Thoracic aorta (tissue), 2 donors: ENCODE data around the gene ELP5. TPM values are rescaled to one million over a fixed set of nuclear protein-coding genes. Genes with fewer than 3 reads are reported as not detected.

Source experiments
- ATAC-seq: fragments of 150-250 bp; one replicate; pipeline ENCODE4 v1.8.0; 2017; ENCODE audit warnings: low read depth; ENCODE audit not compliant: insufficient number of reproducible peaks, low FRiP score
- DNase-seq: peaks from one replicate; pipeline ENCODE4 v3.0.0-alpha.2; 2020; ENCODE audit warnings: low spot score
- H3K27ac ChIP-seq, 2 donors: fragments of 200-600 bp; sonication (generic); 1 replicate in 1 of 2; 2 replicates in 1 of 2; pipeline ENCODE4 v1.5.1; 2016; ENCODE audit warnings: mild to moderate bottlenecking in 2 of 2, moderate library complexity in 2 of 2
- H3K27me3 ChIP-seq: fragments of 200-600 bp; sonication (generic); replicated peaks from 2 replicates; pipeline ENCODE4 v1.6.0; 2016; ENCODE audit warnings: mild to moderate bottlenecking; ENCODE audit not compliant: insufficient read depth
- H3K36me3 ChIP-seq: fragments of 200-600 bp; sonication (generic); one replicate; pipeline ENCODE4 v1.5.1; 2016
- H3K4me1 ChIP-seq, 2 donors: fragments of 200-600 bp; sonication (generic); 1 replicate in 1 of 2; 2 replicates in 1 of 2; pipeline versions ENCODE4 v1.5.1 to v1.6.0; 2016; ENCODE audit warnings: low read depth in 2 of 2, mild to moderate bottlenecking in 1 of 2; ENCODE audit not compliant: control insufficient read depth in 1 of 2
- H3K4me3 ChIP-seq: fragments of 200-600 bp; sonication (generic); 2 replicates; pipeline ENCODE4 v1.5.1; 2016; ENCODE audit warnings: mild to moderate bottlenecking
- H3K9me3 ChIP-seq: fragments of 200-600 bp; sonication (generic); 2 replicates; pipeline ENCODE4 v1.5.1; 2016
- total RNA-seq, 2 donors: library from RNA; depleted of rRNA; stranded (reverse); fragments of >200 nt; gene quantifications; one replicate each; pipeline versions ENCODE4 v1.1.0 to v1.2.3, GENCODE V29; 2016
- TF ChIP-seq, protein P1 (sequence below): fragments of 200-600 bp; sonication (generic); IDR thresholded peaks from one replicate; pipeline ENCODE4 v1.5.1; 2019; ENCODE audit warnings: antibody characterized with exemption

The ELP5 gene
- total RNA-seq, 2 donors from 2014 or later: 15.8 to 19.0 TPM

GRCh38 chr17:7249830-7250229, 2.2 kb upstream of the ELP5 start:
- peaks cover 16% of the 10 kb centered on the region for H3K36me3 ChIP-seq
- H3K27me3 ChIP-seq: no peaks in the 10 kb centered on the region
- DNase-seq (no peak), ATAC-seq (no peak)
- no peaks in the 10 kb centered on the region for H3K9me3 ChIP-seq
- H3K4me1 ChIP-seq: peaks cover 18 to 36% of the 10 kb centered on the region in 2 donors
- peak overlapping the region; percentile 98 for H3K4me3 ChIP-seq
- no peak overlapping the region for H3K27ac ChIP-seq
- TF ChIP-seq, protein P1, sequence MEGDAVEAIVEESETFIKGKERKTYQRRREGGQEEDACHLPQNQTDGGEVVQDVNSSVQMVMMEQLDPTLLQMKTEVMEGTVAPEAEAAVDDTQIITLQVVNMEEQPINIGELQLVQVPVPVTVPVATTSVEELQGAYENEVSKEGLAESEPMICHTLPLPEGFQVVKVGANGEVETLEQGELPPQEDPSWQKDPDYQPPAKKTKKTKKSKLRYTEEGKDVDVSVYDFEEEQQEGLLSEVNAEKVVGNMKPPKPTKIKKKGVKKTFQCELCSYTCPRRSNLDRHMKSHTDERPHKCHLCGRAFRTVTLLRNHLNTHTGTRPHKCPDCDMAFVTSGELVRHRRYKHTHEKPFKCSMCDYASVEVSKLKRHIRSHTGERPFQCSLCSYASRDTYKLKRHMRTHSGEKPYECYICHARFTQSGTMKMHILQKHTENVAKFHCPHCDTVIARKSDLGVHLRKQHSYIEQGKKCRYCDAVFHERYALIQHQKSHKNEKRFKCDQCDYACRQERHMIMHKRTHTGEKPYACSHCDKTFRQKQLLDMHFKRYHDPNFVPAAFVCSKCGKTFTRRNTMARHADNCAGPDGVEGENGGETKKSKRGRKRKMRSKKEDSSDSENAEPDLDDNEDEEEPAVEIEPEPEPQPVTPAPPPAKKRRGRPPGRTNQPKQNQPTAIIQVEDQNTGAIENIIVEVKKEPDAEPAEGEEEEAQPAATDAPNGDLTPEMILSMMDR: no peak

GRCh38 chr17:7250695-7251627, 1.1 kb upstream of the ELP5 start:
- ATAC-seq (no peak), DNase-seq (no peak)
- Histone ChIP-seq H3K9me3 (no peaks in the 10 kb centered on the region), H3K27ac (peak overlapping the region; percentile 99), H3K4me3 (peak overlapping the region; percentile 98), H3K4me1 (peaks cover 18 to 36% of the 10 kb centered on the region in 2 donors), H3K27me3 (no peaks in the 10 kb centered on the region), H3K36me3 (peaks cover 18% of the 10 kb centered on the region)
- TF ChIP-seq, protein P1: no peak

GRCh38 chr17:7251661-7252175, 297 bp upstream of the ELP5 start, which contains the start of gene CTDNEP1:
CTDNEP1 (minus strand) TSS chr17:7251734; CDS start chr17:7251296, 438 bp downstream.
- peaks cover 18 to 36% of the 10 kb centered on the region in 2 donors for H3K4me1 ChIP-seq
- peak within 1 kb of the TSS; percentile 98 for H3K4me3 ChIP-seq
- ATAC-seq: peak; percentile 98
- peak within 1 kb of the TSS; percentile 99 for H3K27ac ChIP-seq
- TF ChIP-seq, protein P1: no peak
- no peaks in the 10 kb centered on the region for H3K9me3 ChIP-seq
- DNase-seq: peak; percentile 94
- peaks cover 13% of the 10 kb centered on the region for H3K36me3 ChIP-seq
- no peaks in the 10 kb centered on the region for H3K27me3 ChIP-seq

- Histone ChIP-seq H3K27me3 (no peaks in the 10 kb centered on the region), H3K27ac (peak overlapping the region; percentile 99), H3K4me3 (peak overlapping the region; percentile 98), H3K4me1 (peaks cover 18 to 36% of the 10 kb centered on the region in 2 donors), H3K9me3 (no peaks in the 10 kb centered on the region), H3K36me3 (peaks cover 18% of the 10 kb centered on the region)
- no peak for ATAC-seq
- TF ChIP-seq, protein P1: no peak
- DNase-seq: no peak
These were observed 1.1 kb downstream of the ELP5 start for GRCh38 chr17:7253082-7253481.

GRCh38 chr17:7254511-7254910, 2.5 kb downstream of the ELP5 start:
- TF ChIP-seq, protein P1: no peak
- ATAC-seq (no peak), DNase-seq (no peak)
- Histone ChIP-seq H3K36me3 (peaks cover 26% of the 10 kb centered on the region), H3K27me3 (no peaks in the 10 kb centered on the region), H3K9me3 (no peaks in the 10 kb centered on the region), H3K4me1 (peaks cover 15 to 26% of the 10 kb centered on the region in 2 donors), H3K27ac (no peak overlapping the region), H3K4me3 (no peak overlapping the region)
